HG03571 (cell line): ENCODE results near the gene TEX36.
"Not testable (repeated sequence)": the region's sequence is repeated elsewhere in the genome, so short reads cannot be mapped to it uniquely, and the experiment has no call there.

Source experiments
- ATAC-seq: cut with Tn5 transposase; IDR thresholded peaks from one replicate; pipeline ENCODE4 v1.9.1; 2021; ENCODE audit not compliant: unreplicated experiment

TEX36 gene

GRCh38 chr10:125634606-125635005 is 48.4 kb downstream of the TEX36 start:
- no peak for ATAC-seq

DNA sequence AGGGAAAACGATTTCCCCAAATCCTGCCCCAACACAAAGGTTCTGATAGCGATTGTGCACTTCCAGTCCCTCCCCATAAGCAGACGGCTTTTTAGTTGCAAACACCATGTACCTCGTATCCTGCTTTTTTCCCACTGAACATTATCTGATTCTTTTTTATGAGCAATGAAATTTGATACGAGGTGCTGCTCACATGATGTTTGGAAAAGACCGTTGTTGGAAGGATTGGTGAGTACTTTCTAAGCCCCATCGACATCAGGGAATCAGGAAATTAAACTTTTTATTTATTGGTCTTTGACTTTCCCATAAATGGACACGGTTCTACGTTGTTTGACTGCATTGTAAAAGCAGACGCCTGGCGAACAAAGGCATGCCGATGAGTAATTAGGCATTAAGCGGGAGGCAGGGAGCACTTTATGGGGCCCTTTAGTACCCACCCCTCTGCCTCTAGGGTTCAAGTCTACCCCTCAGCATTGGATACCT is 49.4 kb downstream of the TEX36 start:
- ATAC-seq, result no peak

- no peak for ATAC-seq
Observed at GRCh38 chr10:125631806-125632205, 51.2 kb downstream of the TEX36 start.

- no peak for ATAC-seq
Observed at GRCh38 chr10:125629758-125630376, 53.1 kb downstream of the TEX36 start.

GRCh38 chr10:125628104-125629049 is 54.6 kb downstream of the TEX36 start:
- no peak for ATAC-seq

- no peak for ATAC-seq
Observed at GRCh38 chr10:125627646-125628045, 55.3 kb downstream of the TEX36 start.

DNA sequence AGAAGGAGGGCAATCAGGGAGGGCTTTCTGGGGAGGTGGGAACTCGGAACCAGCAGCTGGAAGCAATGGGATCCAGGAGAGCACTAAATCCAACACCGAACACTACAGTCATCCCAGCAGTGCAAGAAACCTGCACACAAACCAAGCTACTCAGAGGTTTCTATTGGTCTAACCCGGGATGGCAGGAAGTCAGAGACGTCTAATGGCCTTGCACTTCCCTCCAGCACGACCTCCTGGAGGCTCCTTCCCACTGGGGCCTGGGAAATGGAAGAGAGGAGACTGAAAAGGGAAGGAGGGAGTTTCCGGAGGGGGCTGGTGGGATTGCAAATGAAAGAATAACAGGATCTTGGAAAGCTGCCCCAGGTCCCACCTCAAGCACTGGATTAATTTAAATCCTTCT is 56.3 kb downstream of the TEX36 start:
- ATAC-seq, result no peak

- ATAC-seq, result no peak
Observed at GRCh38 chr10:125625586-125625985, 57.4 kb downstream of the TEX36 start.

DNA sequence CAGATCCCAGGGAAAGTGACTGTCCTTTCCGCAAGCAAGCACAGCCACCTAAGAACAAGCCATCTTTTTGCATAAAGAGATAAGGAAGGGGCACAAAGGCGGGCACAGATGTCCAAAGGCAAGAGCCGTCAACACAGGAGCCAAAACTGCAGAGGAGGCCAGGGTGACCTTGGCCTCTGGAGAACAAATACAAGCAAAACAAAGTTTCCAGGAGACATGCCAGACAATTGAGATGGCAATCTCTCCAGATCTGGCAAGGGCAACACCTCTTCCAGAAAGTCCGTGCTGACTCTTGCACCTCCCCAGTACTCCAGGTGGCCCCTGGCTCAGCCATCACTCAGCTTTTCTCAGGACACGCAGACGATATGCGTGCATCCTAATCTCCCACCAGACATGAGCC is 58.2 kb downstream of the TEX36 start:
- no peak for ATAC-seq

DNA sequence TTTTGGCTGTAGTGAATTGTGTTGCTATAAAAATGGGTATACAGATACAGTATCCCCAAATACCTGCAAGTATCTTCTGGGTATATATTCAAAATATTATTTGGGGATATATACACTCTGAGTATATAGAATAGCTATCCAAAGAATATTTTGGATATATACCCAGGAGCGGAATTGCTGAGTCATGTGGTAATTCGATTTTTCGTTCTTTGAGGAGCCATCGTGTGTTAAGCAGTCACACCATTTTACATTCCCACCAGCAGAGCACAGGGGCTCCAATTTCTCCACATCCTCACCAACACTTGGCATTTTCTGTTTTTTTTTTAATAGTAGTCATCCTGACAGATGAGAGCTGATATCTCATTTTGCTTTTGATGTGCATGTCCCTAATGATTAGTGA is 61.9 kb downstream of the TEX36 start:
- no peak for ATAC-seq

DNA sequence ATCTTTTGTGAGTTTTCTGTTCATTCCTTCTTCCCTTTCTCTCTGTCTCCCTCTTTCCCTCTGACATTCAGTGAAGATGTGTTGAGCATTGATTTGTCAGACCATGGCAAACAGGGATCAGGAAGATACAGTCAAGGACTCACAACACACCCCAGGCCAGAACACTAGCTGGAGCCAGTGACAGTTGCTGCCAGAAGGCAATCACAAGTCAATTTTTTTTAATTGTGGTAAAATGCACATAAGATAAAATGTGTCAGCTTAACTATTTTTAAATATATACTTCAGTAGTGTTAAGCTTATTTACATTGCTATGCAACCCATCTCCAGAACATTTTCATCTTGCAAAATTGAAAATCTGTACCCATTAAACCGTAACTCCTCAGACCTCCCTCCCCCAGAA is 62.6 kb downstream of the TEX36 start:
- ATAC-seq, result no peak

DNA sequence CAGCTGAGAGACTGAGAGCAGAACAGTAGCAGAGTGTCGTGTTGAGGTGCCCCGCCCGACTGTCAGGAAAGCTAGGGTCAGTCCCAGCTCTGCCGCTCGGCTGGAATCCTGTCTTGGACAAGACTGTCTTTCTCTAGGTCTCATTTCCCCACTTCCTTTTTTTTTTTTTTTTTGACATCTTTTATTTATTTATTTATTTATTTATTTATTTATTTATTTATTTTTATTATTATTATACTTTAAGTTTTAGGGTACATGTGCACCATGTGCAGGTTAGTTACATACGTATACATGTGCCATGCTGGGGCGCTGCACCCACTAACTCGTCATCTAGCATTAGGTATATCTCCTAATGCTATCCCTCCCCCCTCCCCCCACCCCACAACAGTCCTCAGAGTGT is 69.9 kb downstream of the TEX36 start:
- not testable (repeated sequence) for ATAC-seq

- ATAC-seq, result no peak
Observed at GRCh38 chr10:125611756-125612155, 71.2 kb downstream of the TEX36 start.

GRCh38 chr10:125611216-125611615 is 71.7 kb downstream of the TEX36 start:
- ATAC-seq, result no peak

DNA sequence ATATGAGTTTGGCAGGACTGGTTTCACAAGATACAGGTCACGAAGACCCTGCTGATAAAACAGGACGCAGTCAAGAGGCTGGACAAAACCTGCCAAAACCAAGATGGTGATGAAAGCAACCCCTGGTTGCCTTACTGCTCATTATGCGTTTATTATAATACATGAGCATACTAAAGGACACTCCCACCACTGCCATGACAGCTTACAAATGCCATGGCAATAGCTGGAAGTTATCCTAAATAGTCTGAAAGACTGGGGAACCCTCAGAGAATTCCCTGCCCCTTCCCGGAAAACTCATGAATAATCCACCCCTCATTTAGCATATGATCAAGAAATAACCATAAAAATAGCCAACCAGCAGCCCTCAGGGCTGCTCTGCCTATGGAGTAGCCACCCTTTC is 73.1 kb downstream of the TEX36 start:
- no peak for ATAC-seq

- no peak for ATAC-seq
Observed at GRCh38 chr10:125608474-125608873, 74.5 kb downstream of the TEX36 start.

- no peak for ATAC-seq
Observed at GRCh38 chr10:125607689-125608290, 75.2 kb downstream of the TEX36 start.

GRCh38 chr10:125606414-125607010 is 76.5 kb downstream of the TEX36 start:
- ATAC-seq, result no peak
